Measurements from ENCODE around the gene BICC1. TPM values are rescaled to one million over a fixed set of nuclear protein-coding genes. Genes with fewer than 3 reads are reported as not detected.

BICC1 gene
- total RNA-seq, 1 experiment from 2014 or later, result not detected

DNA sequence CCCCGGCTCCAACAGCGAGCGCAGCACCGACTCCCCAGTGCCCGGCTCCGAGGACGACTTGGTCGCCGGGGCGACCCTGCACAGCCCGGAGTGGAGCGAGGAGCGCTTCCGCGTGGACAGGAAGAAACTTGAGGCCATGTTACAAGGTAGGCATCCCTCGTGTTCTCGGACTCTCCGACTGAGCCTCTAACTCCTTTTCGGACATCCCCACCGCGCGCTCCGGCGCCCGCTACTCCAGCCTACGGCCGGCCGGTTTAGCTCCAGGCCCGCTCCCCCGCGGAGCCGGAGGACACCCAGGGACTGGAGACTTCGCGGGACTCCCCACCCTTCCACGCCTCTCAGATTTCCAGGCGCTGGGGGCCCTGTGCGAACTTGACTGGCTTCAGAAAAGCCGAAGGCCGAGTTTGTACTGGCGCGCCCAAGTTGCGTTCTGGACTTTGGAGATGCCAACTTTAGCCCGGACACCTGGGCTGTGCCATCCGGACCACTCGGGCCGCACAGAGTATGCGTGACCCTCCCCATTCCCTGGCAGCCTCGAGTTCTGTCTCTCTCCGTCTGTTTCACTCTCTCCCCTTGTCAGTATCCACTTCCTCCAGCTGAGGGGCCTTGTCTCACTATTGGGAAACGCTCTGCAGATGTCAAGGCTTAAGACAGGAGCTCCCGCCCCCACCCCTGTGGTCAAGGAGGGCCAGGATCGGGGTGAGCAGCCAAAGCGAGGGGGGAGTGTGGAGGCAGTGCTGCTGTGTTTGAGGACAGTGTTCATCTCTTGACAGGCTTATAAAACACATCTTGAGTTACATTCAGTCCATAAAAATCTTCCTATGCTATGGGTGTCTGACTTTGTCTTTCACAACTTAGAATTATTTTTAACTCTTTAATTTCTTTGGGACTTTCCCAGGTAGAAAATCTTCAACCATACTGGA, 777 bp downstream of the BICC1 start:
- DNase-seq (ENCODE audit: low read depth, low spot score) (no peak), ATAC-seq (no peak)
- Histone ChIP-seq H3K9me2 (ENCODE audit: insufficient read depth) (no peaks in the 10 kb centered on the region), H2AFZ (ENCODE audit: low read depth, low read length, poor library complexity, severe bottlenecking) (no peak overlapping the region), H3K27me3 (ENCODE audit: insufficient read depth, low read length) (peaks cover 14% of the 10 kb centered on the region), H3K27ac (ENCODE audit: low read depth, low read length) (no peak overlapping the region), H3K4me3 (replicated peaks in 1 of 2; ENCODE audit: low read depth in 1 of 2, low read length in 2 of 2) (no peak overlapping the region), H3K79me2 (ENCODE audit: insufficient read depth, low read length) (no peaks in the 10 kb centered on the region), H4K20me1 (ENCODE audit: insufficient read depth) (no peaks in the 10 kb centered on the region), H3K4me2 (ENCODE audit: low read length) (no peak overlapping the region), H3K9ac (ENCODE audit: low read length) (no peak overlapping the region), H3K4me1 (ENCODE audit: control insufficient read depth in 1 of 2, insufficient read depth in 2 of 2, low read length in 2 of 2) (no peaks in the 10 kb centered on the region), H3K9me3 (ENCODE audit: control insufficient read depth in 1 of 2, insufficient read depth in 1 of 2, low read depth in 1 of 2, low read length in 2 of 2) (no peaks in the 10 kb centered on the region), H3K36me3 (ENCODE audit: control insufficient read depth in 1 of 2, insufficient read depth in 2 of 2, low read length in 2 of 2) (no peaks in the 10 kb centered on the region)
- RAD21 ChIA-PET (ENCODE audit: low non-redundant PET in 1 of 2, low total read pairs in 2 of 2, uncharacterized antibody in 2 of 2, unreplicated experiment in 2 of 2), result no interaction called here
- POLR2A ChIA-PET, result no interaction called here
- no TSS peak for BruUV-seq (replicated peaks)
- intact Hi-C loops (cut with micrococcal nuclease), result no loop called here
- CTCF ChIA-PET, result no interaction called here
- no peak for TF ChIP-seq CEBPB (IDR thresholded peaks at IDR 0.05; ENCODE audit: low read depth)
- no peak for TF ChIP-seq YY1 (IDR thresholded peaks at IDR 0.05; ENCODE audit: extremely low read depth, insufficient replicate concordance, low read depth, low read length)
- TF ChIP-seq RAD21 (IDR thresholded peaks at IDR 0.05; ENCODE audit: low read depth), result no peak
- TF ChIP-seq FOSL1 (IDR thresholded peaks at IDR 0.05; ENCODE audit: low read depth), result no peak
- TF ChIP-seq MAX (IDR thresholded peaks at IDR 0.05), result no peak

GRCh38 chr10:58514111-58514770, 1.6 kb downstream of the BICC1 start:
- CTCF ChIA-PET, result no interaction called here
- H3K4me3 ChIP-seq (replicated peaks in 1 of 2; ENCODE audit: low read depth in 1 of 2, low read length in 2 of 2), result no peak overlapping the region
- no peak overlapping the region for H3K27ac ChIP-seq (ENCODE audit: low read depth, low read length)
- no TSS peak for BruUV-seq (replicated peaks)
- H3K4me1 ChIP-seq (ENCODE audit: control insufficient read depth in 1 of 2, insufficient read depth in 2 of 2, low read length in 2 of 2), result no peaks in the 10 kb centered on the region
- no peaks in the 10 kb centered on the region for H4K20me1 ChIP-seq (ENCODE audit: insufficient read depth)
- H3K9me3 ChIP-seq (ENCODE audit: control insufficient read depth in 1 of 2, insufficient read depth in 1 of 2, low read depth in 1 of 2, low read length in 2 of 2), result no peaks in the 10 kb centered on the region
- H3K36me3 ChIP-seq (ENCODE audit: control insufficient read depth in 1 of 2, insufficient read depth in 2 of 2, low read length in 2 of 2), result no peaks in the 10 kb centered on the region
- no peak overlapping the region for H3K9ac ChIP-seq (ENCODE audit: low read length)
- TF ChIP-seq TCF7L2 (IDR thresholded peaks at IDR 0.05; ENCODE audit: borderline replicate concordance, extremely low read depth, insufficient read depth, insufficient read length), result no peak
- TF ChIP-seq FOSL1 (IDR thresholded peaks at IDR 0.05; ENCODE audit: low read depth), result no peak
- DNase-seq (ENCODE audit: low read depth, low spot score) (no peak), ATAC-seq (no peak)
- RAD21 ChIA-PET (ENCODE audit: low non-redundant PET in 1 of 2, low total read pairs in 2 of 2, uncharacterized antibody in 2 of 2, unreplicated experiment in 2 of 2), result no interaction called here
- H3K27me3 ChIP-seq (ENCODE audit: insufficient read depth, low read length), result peaks cover 9% of the 10 kb centered on the region; the same call in 1 of the 2 replicates
- H3K4me2 ChIP-seq (ENCODE audit: low read length), result no peak overlapping the region
- POLR2A ChIA-PET, result no interaction called here
- H3K9me2 ChIP-seq (ENCODE audit: insufficient read depth), result no peaks in the 10 kb centered on the region
- no peak overlapping the region for H2AFZ ChIP-seq (ENCODE audit: low read depth, low read length, poor library complexity, severe bottlenecking)
- intact Hi-C loops (cut with micrococcal nuclease), result no loop called here
- H3K79me2 ChIP-seq (ENCODE audit: insufficient read depth, low read length), result no peaks in the 10 kb centered on the region
